Gastroesophageal sphincter (tissue), 4 donors: ENCODE results near the gene TIGAR. TPM values are rescaled to one million over a fixed set of nuclear protein-coding genes. Genes with fewer than 3 reads are reported as not detected.
A peak's percentile ranks its signal among the peaks of the same experiment; 100 is the strongest.

Experiments used
- ATAC-seq: fragments of 150-250 bp; one replicate; pipeline ENCODE4 v1.9.1; 2016; ENCODE audit warnings: mild to moderate bottlenecking, moderate library complexity
- H3K27ac ChIP-seq, 4 donors: fragments of 200-600 bp; sonication (generic) in 3 of 4; 1 replicate in 3 of 4; 2 replicates in 1 of 4; pipeline ENCODE4 v1.5.1; 2016 to 2019
- H3K27me3 ChIP-seq: fragments of 200-600 bp; sonication (generic); one replicate; pipeline ENCODE4 v1.5.1; 2019
- H3K36me3 ChIP-seq, 2 donors: fragments of 200-600 bp; sonication (generic); one replicate each; pipeline ENCODE4 v1.5.1; 2019; ENCODE audit warnings: control low read depth in 1 of 2
- H3K4me1 ChIP-seq, 3 donors: fragments of 200-600 bp; sonication (generic); 1 replicate in 2 of 3; 2 replicates in 1 of 3; pipeline ENCODE4 v1.5.1; 2016 to 2019; ENCODE audit warnings: control low read depth in 2 of 3
- H3K4me3 ChIP-seq, 2 donors: fragments of 200-600 bp; sonication (generic); one replicate each; pipeline ENCODE4 v1.5.1; 2019; ENCODE audit warnings: mild to moderate bottlenecking in 1 of 2, moderate library complexity in 1 of 2
- H3K9me3 ChIP-seq, 3 donors: fragments of 200-600 bp; sonication (generic); one replicate each; pipeline ENCODE4 v1.5.1; 2017 to 2019; ENCODE audit warnings: control low read depth in 2 of 3
- EP300 ChIP-seq: sonication (generic); formaldehyde crosslinking; IDR thresholded peaks from one replicate; pipeline ENCODE4 v1.6.1; 2017; ENCODE audit warnings: antibody characterized with exemption, mild to moderate bottlenecking
- POLR2A ChIP-seq, 2 donors: fragments of 450-650 bp; IDR thresholded peaks; one replicate each; pipeline ENCODE4 v1.6.1; 2017; ENCODE audit warnings: antibody characterized with exemption in 2 of 2, mild to moderate bottlenecking in 2 of 2, moderate library complexity in 1 of 2
- POLR2AphosphoS5 ChIP-seq: sonication (generic); formaldehyde crosslinking; IDR thresholded peaks from one replicate; pipeline ENCODE4 v1.6.1; 2017; ENCODE audit warnings: antibody characterized with exemption
- WGBS, 2 donors: methylation state at CpG; one replicate each; pipeline ENCODE4 v1.1.5; 2018; ENCODE audit warnings: low coverage in 1 of 2; 5-methylcytosine and 5-hydroxymethylcytosine counted together
- total RNA-seq, 4 donors: library from RNA; depleted of rRNA; stranded (reverse); fragments of >200 nt; gene quantifications; one replicate each; pipeline ENCODE4 v1.1.0, GENCODE V29; 2016
- TF ChIP-seq, protein P1 (sequence below), 4 experiments: fragments of 200-600 bp in 2 of 4; fragments of 450-650 bp in 2 of 4; sonication (generic) in 1 of 4; IDR thresholded peaks; one replicate each; pipeline ENCODE4 v1.5.1; 2017 to 2019; ENCODE audit warnings: antibody characterized with exemption in 4 of 4, mild to moderate bottlenecking in 2 of 4, moderate library complexity in 2 of 4

TIGAR gene
- total RNA-seq, 4 donors from 2014 or later: 4.6 to 10.5 (median 8.5) TPM

DNA sequence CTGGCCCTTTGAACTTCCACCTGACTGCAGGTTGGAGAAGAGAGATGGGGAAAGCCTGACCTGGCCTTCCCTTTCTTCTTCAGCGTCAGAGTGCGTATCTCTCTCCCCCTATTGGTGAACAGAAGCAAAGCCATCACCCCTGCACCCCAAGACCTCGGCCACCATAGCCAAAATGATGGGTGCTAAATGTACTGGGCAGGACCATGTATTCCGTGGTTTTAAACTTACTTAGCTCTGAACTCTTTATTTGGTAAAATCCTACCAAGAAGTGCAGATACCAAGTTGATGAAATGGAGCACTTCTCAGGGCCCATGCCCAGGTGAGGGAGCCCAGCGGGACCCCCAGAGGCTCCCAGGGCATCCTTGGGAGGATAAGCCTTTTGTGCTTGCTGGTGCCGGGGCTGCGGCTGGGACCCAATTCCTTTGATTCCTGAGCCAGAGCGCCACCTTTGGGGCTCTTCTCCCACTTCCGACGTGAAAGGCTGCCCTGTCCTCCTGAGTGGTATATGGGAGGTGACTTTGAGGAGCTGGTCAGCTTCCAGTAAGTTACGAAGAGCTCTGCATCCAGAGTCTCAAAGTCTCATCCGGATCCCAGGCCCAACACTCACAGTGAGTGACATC is 38.0 kb upstream of the TIGAR start:
- WGBS, 2 donors: 75% methylated on average over 5 of the region's 12 CpGs; no CpG with 5 or more reads in 1 of the 2 donors
- TF ChIP-seq POLR2A (IDR thresholded peaks at IDR 0.05) (no peak), POLR2AphosphoS5 (no peak), EP300 (no peak)
- TF ChIP-seq, protein P1, sequence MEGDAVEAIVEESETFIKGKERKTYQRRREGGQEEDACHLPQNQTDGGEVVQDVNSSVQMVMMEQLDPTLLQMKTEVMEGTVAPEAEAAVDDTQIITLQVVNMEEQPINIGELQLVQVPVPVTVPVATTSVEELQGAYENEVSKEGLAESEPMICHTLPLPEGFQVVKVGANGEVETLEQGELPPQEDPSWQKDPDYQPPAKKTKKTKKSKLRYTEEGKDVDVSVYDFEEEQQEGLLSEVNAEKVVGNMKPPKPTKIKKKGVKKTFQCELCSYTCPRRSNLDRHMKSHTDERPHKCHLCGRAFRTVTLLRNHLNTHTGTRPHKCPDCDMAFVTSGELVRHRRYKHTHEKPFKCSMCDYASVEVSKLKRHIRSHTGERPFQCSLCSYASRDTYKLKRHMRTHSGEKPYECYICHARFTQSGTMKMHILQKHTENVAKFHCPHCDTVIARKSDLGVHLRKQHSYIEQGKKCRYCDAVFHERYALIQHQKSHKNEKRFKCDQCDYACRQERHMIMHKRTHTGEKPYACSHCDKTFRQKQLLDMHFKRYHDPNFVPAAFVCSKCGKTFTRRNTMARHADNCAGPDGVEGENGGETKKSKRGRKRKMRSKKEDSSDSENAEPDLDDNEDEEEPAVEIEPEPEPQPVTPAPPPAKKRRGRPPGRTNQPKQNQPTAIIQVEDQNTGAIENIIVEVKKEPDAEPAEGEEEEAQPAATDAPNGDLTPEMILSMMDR (IDR thresholded peaks at IDR 0.05): no peak
- peaks cover 0 to 80% of the 10 kb centered on the region in 2 donors for H3K36me3 ChIP-seq
- peaks cover 5 to 100% (median 34%) of the 10 kb centered on the region in 3 donors for H3K4me1 ChIP-seq
- peak overlapping the region in 3 of 4 donors; percentile 19 to 98 (median 82) for H3K27ac ChIP-seq
- H3K4me3 ChIP-seq: no peak overlapping the region
- ATAC-seq: no peak
- H3K27me3 ChIP-seq: no peaks in the 10 kb centered on the region
- no peaks in the 10 kb centered on the region for H3K9me3 ChIP-seq

- Histone ChIP-seq H3K36me3 (peaks cover 0 to 78% of the 10 kb centered on the region in 2 donors), H3K9me3 (no peaks in the 10 kb centered on the region), H3K27me3 (no peaks in the 10 kb centered on the region), H3K4me3 (no peak overlapping the region), H3K4me1 (peaks cover 5 to 100% (median 32%) of the 10 kb centered on the region in 3 donors), H3K27ac (peak overlapping the region in 2 of 4 donors; percentile 82 to 98)
- TF ChIP-seq, protein P1 (IDR thresholded peaks at IDR 0.05): no peak
- TF ChIP-seq POLR2AphosphoS5 (no peak), EP300 (no peak), POLR2A (IDR thresholded peaks at IDR 0.05) (no peak)
- no peak for ATAC-seq
- WGBS, 2 donors: 33 to 47% methylated on average over 3 to 7 of the region's 12 CpGs
Observed at GRCh38 chr12:4283512-4284255, 37.3 kb upstream of the TIGAR start.

- Histone ChIP-seq H3K36me3 (peaks cover 0 to 78% of the 10 kb centered on the region in 2 donors), H3K4me1 (peaks cover 5 to 100% (median 38%) of the 10 kb centered on the region in 3 donors), H3K9me3 (no peaks in the 10 kb centered on the region), H3K27ac (peak overlapping the region in 2 of 4 donors; percentile 24 to 98), H3K4me3 (no peak overlapping the region), H3K27me3 (no peaks in the 10 kb centered on the region)
- 33% methylated on average over 1 of the region's 4 CpGs; no CpG with 5 or more reads in 1 of the 2 donors for WGBS, 2 donors
- no peak for ATAC-seq
- no peak for TF ChIP-seq POLR2A (IDR thresholded peaks at IDR 0.05)
- TF ChIP-seq, protein P1 (IDR thresholded peaks at IDR 0.05): no peak
- TF ChIP-seq POLR2AphosphoS5: no peak
- no peak for TF ChIP-seq EP300
Observed at GRCh38 chr12:4284306-4284705, 36.7 kb upstream of the TIGAR start.

- H3K9me3 ChIP-seq: no peaks in the 10 kb centered on the region
- TF ChIP-seq POLR2AphosphoS5: no peak
- no peak for TF ChIP-seq EP300
- TF ChIP-seq, protein P1 (IDR thresholded peaks at IDR 0.05): no peak
- no peak for TF ChIP-seq POLR2A (IDR thresholded peaks at IDR 0.05)
- 77 to 82% methylated on average over 5 to 7 of the region's 8 CpGs for WGBS, 2 donors
- peaks cover 5 to 100% (median 43%) of the 10 kb centered on the region in 3 donors for H3K4me1 ChIP-seq
- no peak overlapping the region for H3K27ac ChIP-seq
- H3K36me3 ChIP-seq: peaks cover 0 to 79% of the 10 kb centered on the region in 2 donors
- ATAC-seq: no peak
- H3K27me3 ChIP-seq: no peaks in the 10 kb centered on the region
- no peak overlapping the region for H3K4me3 ChIP-seq
Observed at GRCh38 chr12:4285070-4285469, 35.9 kb upstream of the TIGAR start.
